Mesothelial cell of epicardium (in vitro differentiated cells): ENCODE results near the gene TXNL4B. TPM values are rescaled to one million over a fixed set of nuclear protein-coding genes. Genes with fewer than 3 reads are reported as not detected.

Source experiments
- DNase-seq, 2 experiments: peaks; one replicate each; pipeline ENCODE4 v3.0.0; 2021; ENCODE audit warnings: low spot score in 2 of 2; ENCODE audit not compliant: unreplicated experiment in 2 of 2
- H3K27ac Mint-ChIP-seq: 2 replicates; pipeline ENCODE4 v1.8.0; 2021; ENCODE audit warnings: mixed read lengths
- H3K27me3 Mint-ChIP-seq: 2 replicates; pipeline ENCODE4 v1.8.0; 2021; ENCODE audit warnings: low read depth, mixed read lengths
- H3K36me3 Mint-ChIP-seq: 2 replicates; pipeline ENCODE4 v1.8.0; 2021; ENCODE audit warnings: mixed read lengths
- H3K4me1 Mint-ChIP-seq: 2 replicates; pipeline ENCODE4 v1.8.0; 2021; ENCODE audit warnings: mixed read lengths
- H3K4me3 Mint-ChIP-seq: 2 replicates; pipeline ENCODE4 v1.8.0; 2021; ENCODE audit warnings: mild to moderate bottlenecking, moderate library complexity, mixed read lengths
- H3K9me3 Mint-ChIP-seq: 2 replicates; pipeline ENCODE4 v1.8.0; 2021; ENCODE audit warnings: mixed read lengths
- CTCF ChIP-seq: fragments of 200-600 bp; sonication (generic); IDR thresholded peaks from one replicate; pipeline ENCODE4 v1.5.0; 2021; ENCODE audit warnings: antibody characterized with exemption; ENCODE audit not compliant: unreplicated experiment
- total RNA-seq: library from RNA; stranded (reverse); gene quantifications from 3 replicates; pipeline ENCODE4 v1.2.1, GENCODE V29; 2021

TXNL4B gene
- total RNA-seq, 1 donor from 2014 or later = 17.6 TPM

DNA sequence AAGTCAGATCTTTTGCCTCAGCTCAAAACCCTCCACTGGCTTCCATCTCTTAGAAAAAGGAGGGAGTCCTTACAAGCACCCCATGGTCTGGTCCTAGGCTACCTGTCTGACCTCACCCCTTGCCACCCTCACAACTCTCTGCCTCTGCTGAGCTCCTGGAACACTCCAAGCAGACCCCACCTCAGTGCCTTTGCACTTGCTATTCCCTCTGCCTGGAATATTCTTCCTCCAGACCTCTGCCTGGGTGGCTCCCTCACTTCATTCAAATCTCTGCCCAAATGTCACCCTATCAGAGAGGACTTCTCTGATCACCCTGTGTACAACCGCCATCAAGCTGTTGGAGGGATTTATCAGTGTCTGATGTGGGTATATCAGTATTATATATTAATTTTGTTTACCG lies 41.1 kb upstream of the TXNL4B start:
- no peak overlapping the region for H3K4me3 Mint-ChIP-seq
- H3K4me1 Mint-ChIP-seq = peaks cover 10% of the 10 kb centered on the region
- H3K36me3 Mint-ChIP-seq = no peaks in the 10 kb centered on the region
- H3K27me3 Mint-ChIP-seq = no peaks in the 10 kb centered on the region
- no peak overlapping the region for H3K27ac Mint-ChIP-seq
- no peak for TF ChIP-seq CTCF
- no peak for DNase-seq
- no peaks in the 10 kb centered on the region for H3K9me3 Mint-ChIP-seq

DNA sequence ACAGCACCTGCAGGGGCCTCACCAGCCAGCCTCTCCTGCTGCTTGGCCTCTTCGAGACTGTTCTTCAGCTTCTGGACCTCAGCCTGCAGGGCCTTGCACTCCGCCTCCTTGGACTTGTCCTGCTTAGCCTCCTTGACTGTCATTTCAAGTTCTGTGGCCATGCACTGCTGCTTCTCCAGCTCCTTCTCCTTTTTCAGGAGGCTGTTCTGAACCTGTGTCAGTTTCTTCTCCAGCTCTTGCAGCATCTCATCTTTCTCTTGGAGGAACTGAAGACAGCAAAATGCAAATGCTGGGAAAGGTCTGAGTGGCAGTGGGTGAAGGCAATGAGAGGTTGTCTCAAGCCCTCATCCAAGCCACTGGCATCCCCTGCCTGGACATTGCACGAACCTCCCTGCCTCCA lies 39.3 kb upstream of the TXNL4B start:
- H3K36me3 Mint-ChIP-seq = no peaks in the 10 kb centered on the region
- peaks cover 10% of the 10 kb centered on the region for H3K4me1 Mint-ChIP-seq
- no peak for TF ChIP-seq CTCF
- H3K9me3 Mint-ChIP-seq = no peaks in the 10 kb centered on the region
- no peak overlapping the region for H3K27ac Mint-ChIP-seq
- H3K27me3 Mint-ChIP-seq = no peaks in the 10 kb centered on the region
- H3K4me3 Mint-ChIP-seq = no peak overlapping the region
- no peak for DNase-seq

DNA sequence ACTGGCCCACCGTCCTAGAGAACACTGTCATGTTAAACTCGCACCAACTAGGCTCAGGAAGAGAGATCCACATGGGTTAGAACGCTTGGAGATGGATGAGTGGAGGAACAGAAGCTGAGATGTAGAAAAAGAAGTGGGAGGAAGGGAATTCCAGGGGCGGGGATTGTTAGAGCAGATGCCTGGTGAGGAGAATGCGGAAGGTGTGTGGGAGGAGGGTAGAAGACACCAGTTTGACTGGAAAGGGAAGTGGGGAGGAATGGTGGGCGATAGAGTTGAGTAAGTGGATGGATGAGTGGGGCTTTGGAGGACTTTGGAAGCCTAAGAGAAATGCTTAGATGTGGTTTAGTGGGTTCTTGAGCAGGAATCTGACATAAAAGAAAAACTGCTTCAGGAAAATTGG lies 37.6 kb upstream of the TXNL4B start:
- Mint-ChIP-seq H3K27me3 (no peaks in the 10 kb centered on the region), H3K27ac (no peak overlapping the region), H3K4me3 (no peak overlapping the region), H3K9me3 (no peaks in the 10 kb centered on the region), H3K36me3 (no peaks in the 10 kb centered on the region), H3K4me1 (peaks cover 10% of the 10 kb centered on the region)
- TF ChIP-seq CTCF = no peak
- DNase-seq = no peak

- H3K27ac Mint-ChIP-seq = no peak overlapping the region
- no peak overlapping the region for H3K4me3 Mint-ChIP-seq
- TF ChIP-seq CTCF = no peak
- no peaks in the 10 kb centered on the region for H3K36me3 Mint-ChIP-seq
- no peaks in the 10 kb centered on the region for H3K27me3 Mint-ChIP-seq
- no peak for DNase-seq
- H3K4me1 Mint-ChIP-seq = peaks cover 11% of the 10 kb centered on the region
- no peaks in the 10 kb centered on the region for H3K9me3 Mint-ChIP-seq
Observed at GRCh38 chr16:72129976-72130656, 36.7 kb upstream of the TXNL4B start.

DNA sequence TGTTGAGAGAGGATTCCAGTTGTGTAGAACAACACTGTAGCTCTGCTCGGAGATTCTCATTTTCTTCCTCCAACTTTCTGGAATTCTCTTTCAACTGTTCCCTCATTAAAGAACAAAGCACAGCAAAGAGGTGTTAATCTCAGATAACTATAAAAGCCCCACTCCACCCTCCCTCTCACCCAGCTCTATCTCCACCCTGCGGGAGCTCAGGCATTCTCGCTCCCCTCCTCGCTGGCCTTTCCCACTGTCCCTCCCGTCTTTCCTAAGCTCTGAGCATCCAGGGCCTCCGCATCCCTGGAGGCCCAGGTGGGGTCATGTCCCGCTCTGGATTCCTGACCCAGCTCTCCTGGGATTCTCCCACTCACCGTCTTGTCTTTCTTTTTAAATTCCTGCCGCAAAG lies 35.3 kb upstream of the TXNL4B start:
- Mint-ChIP-seq H3K27ac (no peak overlapping the region), H3K4me3 (no peak overlapping the region), H3K27me3 (no peaks in the 10 kb centered on the region), H3K36me3 (no peaks in the 10 kb centered on the region), H3K9me3 (no peaks in the 10 kb centered on the region), H3K4me1 (peaks cover 13% of the 10 kb centered on the region)
- no peak for DNase-seq
- TF ChIP-seq CTCF = no peak

DNA sequence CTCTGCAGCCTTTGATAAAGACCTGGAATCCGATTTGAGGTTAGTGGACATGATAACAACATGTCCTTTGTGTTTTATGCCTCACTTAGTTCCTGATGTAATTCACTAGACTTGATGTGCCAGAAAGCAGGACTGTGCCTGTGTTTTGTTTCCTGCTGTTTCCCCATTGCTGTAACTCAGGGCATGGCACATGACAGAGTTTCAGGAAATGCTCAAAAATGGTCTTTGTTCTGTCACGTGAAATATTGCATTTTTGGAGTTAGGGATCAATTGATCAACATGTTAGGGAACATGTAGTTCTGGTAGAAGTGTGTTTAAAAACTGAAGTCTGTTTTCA lies 33.0 kb upstream of the TXNL4B start:
- peaks cover 13% of the 10 kb centered on the region for H3K4me1 Mint-ChIP-seq
- H3K4me3 Mint-ChIP-seq = no peak overlapping the region
- TF ChIP-seq CTCF = no peak
- DNase-seq = no peak
- H3K27me3 Mint-ChIP-seq = no peaks in the 10 kb centered on the region
- no peaks in the 10 kb centered on the region for H3K9me3 Mint-ChIP-seq
- no peaks in the 10 kb centered on the region for H3K36me3 Mint-ChIP-seq
- H3K27ac Mint-ChIP-seq = no peak overlapping the region
